HepG2 (cell line): ENCODE results near the gene TRPC6. TPM values are rescaled to one million over a fixed set of nuclear protein-coding genes. Genes with fewer than 3 reads are reported as not detected.

ENCODE experiments used
- ATAC-seq: fragments of 200-7000 bp; cut with Tn5 transposase; 3 replicates; pipeline ENCODE4 v1.9.1; 2020; ENCODE audit warnings: mild to moderate bottlenecking, moderate library complexity
- BruUV-seq: library from RNA; stranded (reverse); fragments of 400-500 nt; replicated peaks from 2 replicates; lab custom pipeline; 2021; lab: Mats Ljungman, UMichigan
- CTCF ChIA-PET: fragments of 300-600 bp; formaldehyde crosslinking; extraction: SDS; loops from one replicate; lab custom pipeline; 2021; ENCODE audit warnings: low total read pairs, inconsistent platforms, low intra/inter-chr PET ratio; lab: Yijun Ruan, JAX
- POLR2A ChIA-PET: fragments of 350-600 bp; sonication (Branson Sonifier 250); formaldehyde crosslinking; loops from one replicate; lab custom pipeline; 2020; ENCODE audit warnings: antibody characterized with exemption, inconsistent platforms; lab: Yijun Ruan, JAX
- DNase-seq: peaks from one replicate; pipeline ENCODE4 v3.0.0-alpha.2; 2015; ENCODE audit warnings: low spot score
- FAIRE-seq: peaks from 3 replicates; lab custom pipeline; 2011; peaks lifted over from hg19 to GRCh38; lab: Jason Lieb, UNC
- H2AFZ ChIP-seq: one replicate; pipeline ENCODE4 v1.6.1; 2011; ENCODE audit warnings: low read length, inconsistent platforms
- H3K27ac ChIP-seq: fragments of 300-600 bp; 3 replicates; pipeline ENCODE4 v1.8.0; 2011; ENCODE audit warnings: mixed run types, mild to moderate bottlenecking, mixed read lengths, low read length, inconsistent platforms; ENCODE audit not compliant: insufficient read depth; ENCODE audit errors: extremely low read length
- H3K27me3 ChIP-seq, 2 experiments: fragments of 200-600 bp in 1 of 2; 2 replicates in 1 of 2; 3 replicates in 1 of 2; pipeline versions ENCODE4 v1.6.0 to v1.8.0; 2011; ENCODE audit warnings: low read length in 2 of 2, mild to moderate bottlenecking in 2 of 2, moderate library complexity in 2 of 2, inconsistent platforms in 1 of 2; ENCODE audit not compliant: insufficient read depth in 2 of 2, control insufficient read depth in 1 of 2
- H3K36me3 ChIP-seq, 2 experiments: fragments of 200-600 bp in 1 of 2; replicated peaks in 1 of 2; 2 replicates in 1 of 2; 3 replicates in 1 of 2; pipeline versions ENCODE4 v1.5.1 to v1.8.0; 2011; ENCODE audit warnings: low read length in 2 of 2, inconsistent platforms in 1 of 2; ENCODE audit not compliant: insufficient read depth in 2 of 2, control insufficient read depth in 1 of 2
- H3K4me1 ChIP-seq: 2 replicates; pipeline ENCODE4 v1.5.1; 2012; ENCODE audit warnings: low read length, inconsistent platforms; ENCODE audit not compliant: insufficient read depth
- H3K4me2 ChIP-seq: 2 replicates; pipeline ENCODE4 v1.6.0; 2011; ENCODE audit warnings: low read depth, low read length, inconsistent platforms
- H3K4me3 ChIP-seq, 3 experiments: fragments of 200-600 bp in 1 of 3; sonication (generic), shearing (Covaris generic) in 1 of 3; replicated peaks in 1 of 3; 2 replicates each; pipeline ENCODE4 v1.5.1; 2011 to 2016; ENCODE audit warnings: low read length in 3 of 3, inconsistent platforms in 2 of 3, low read depth in 2 of 3, mild to moderate bottlenecking in 2 of 3, control low read depth in 1 of 3, mixed read lengths in 1 of 3; ENCODE audit not compliant: insufficient read depth in 1 of 3
- H3K79me2 ChIP-seq: one replicate; pipeline ENCODE4 v1.6.1; 2011; ENCODE audit warnings: low read length, inconsistent platforms; ENCODE audit not compliant: insufficient read depth
- H3K9ac ChIP-seq: 2 replicates; pipeline ENCODE4 v1.6.0; 2011; ENCODE audit warnings: mild to moderate bottlenecking, low read depth, low read length, inconsistent platforms; ENCODE audit not compliant: insufficient read depth
- H3K9me3 ChIP-seq: 2 replicates; pipeline ENCODE4 v1.5.1; 2012; ENCODE audit warnings: mild to moderate bottlenecking, low read length
- H4K20me1 ChIP-seq: 2 replicates; pipeline ENCODE4 v1.6.0; 2011; ENCODE audit warnings: inconsistent platforms, mild to moderate bottlenecking, low read length, moderate library complexity; ENCODE audit not compliant: insufficient read depth
- ARID4A ChIP-seq: sonication (generic); formaldehyde crosslinking; IDR thresholded peaks from 2 replicates; pipeline ENCODE4 v1.5.0; 2020; ENCODE audit warnings: mild to moderate bottlenecking, missing genetic modification reagents, borderline replicate concordance
- HHEX ChIP-seq: IDR thresholded peaks from 2 replicates; pipeline ENCODE4 v1.6.1; 2016; ENCODE audit warnings: control low read depth
- KDM3A ChIP-seq: IDR thresholded peaks from 2 replicates; pipeline ENCODE4 v1.6.1; 2018; ENCODE audit warnings: low read depth, missing compliant biosample characterization
- KDM5B ChIP-seq: sonication (generic); formaldehyde crosslinking; IDR thresholded peaks from 2 replicates; pipeline ENCODE4 v1.4.0; 2020; ENCODE audit warnings: missing genetic modification reagents, mild to moderate bottlenecking, borderline replicate concordance
- KMT2B ChIP-seq: IDR thresholded peaks from 2 replicates; pipeline ENCODE4 v1.6.1; 2016; ENCODE audit warnings: missing genetic modification reagents, missing compliant biosample characterization
- MLLT10 ChIP-seq: sonication (generic); formaldehyde crosslinking; IDR thresholded peaks from 2 replicates; pipeline ENCODE4 v1.4.0; 2020; ENCODE audit warnings: missing genetic modification reagents
- RCOR2 ChIP-seq: IDR thresholded peaks from 2 replicates; pipeline ENCODE4 v1.6.1; 2016; ENCODE audit warnings: missing biosample characterization, missing genetic modification reagents
- XRCC5 ChIP-seq: fragments of 200-400 bp; formaldehyde crosslinking; optimal IDR thresholded peaks from 2 replicates; pipeline ENCODE3; 2017; ENCODE audit warnings: mild to moderate bottlenecking, low read length
- ZBTB20 ChIP-seq: sonication (generic); formaldehyde crosslinking; IDR thresholded peaks from 2 replicates; pipeline ENCODE4 v1.8.1; 2023; ENCODE audit warnings: missing genetic modification reagents, low read depth, mild to moderate bottlenecking, borderline replicate concordance
- ZFP36L2 ChIP-seq: sonication (generic); formaldehyde crosslinking; IDR thresholded peaks from 2 replicates; pipeline ENCODE4 v1.4.0; 2020; ENCODE audit warnings: missing genetic modification reagents
- ZFP82 ChIP-seq: sonication (generic); formaldehyde crosslinking; IDR thresholded peaks from 2 replicates; pipeline ENCODE4 v1.5.1; 2020; ENCODE audit warnings: mild to moderate bottlenecking, missing genetic modification reagents, borderline replicate concordance
- ZNF318 ChIP-seq: sonication (generic); formaldehyde crosslinking; IDR thresholded peaks from 2 replicates; pipeline ENCODE4 v1.4.0; 2020; ENCODE audit warnings: mild to moderate bottlenecking, missing genetic modification reagents
- ZNF589 ChIP-seq: sonication (generic); formaldehyde crosslinking; conservative IDR thresholded peaks from 2 replicates; pipeline ENCODE4 v1.8.0; 2022; ENCODE audit warnings: mild to moderate bottlenecking, moderate library complexity, missing genetic modification reagents
- ZNF747 ChIP-seq: sonication (generic); formaldehyde crosslinking; IDR thresholded peaks from 2 replicates; pipeline ENCODE4 v1.8.1; 2023; ENCODE audit warnings: missing genetic modification reagents, mild to moderate bottlenecking, borderline replicate concordance
- WGBS: methylation state at CpG from one replicate; pipeline ENCODE4 v1.1.6; 2017; ENCODE audit warnings: low lambda C conversion rate; 5-methylcytosine and 5-hydroxymethylcytosine counted together
- in situ Hi-C: cut with HindIII; loops from 2 replicates; pipeline ENCODE4 v1.10.0; 2017; ENCODE audit warnings: low pct_unique_long_range_greater_than_20kb; ENCODE audit not compliant: extremely low pct_ligation_motif_present
- intact Hi-C: fragments of 100-400 bp; cut with micrococcal nuclease; formaldehyde crosslinking; loops from one replicate; pipeline ENCODE4 v1.10.0; 2022; ENCODE audit not compliant: unreplicated experiment
- polyA plus RNA-seq, 8 experiments: library from polyadenylated mRNA; depleted of rRNA in 3 of 8; stranded (reverse) in 7 of 8; unstranded in 1 of 8; fragments of >200 nt; fragmentation: Illumina TruSeq in 4 of 8; extraction: Trizol in 4 of 8; gene quantifications; 2 replicates each; pipeline versions ENCODE4 v1.2.1 to v1.2.3, GENCODE V29; 2011 to 2016; ENCODE audit warnings: low read depth in 4 of 8, missing spikeins in 1 of 8, mixed read lengths in 1 of 8; ENCODE audit not compliant: insufficient read depth in 1 of 8
- total RNA-seq, 5 experiments: library from RNA; depleted of rRNA; stranded (reverse); fragments of >200 nt; fragmentation: Illumina TruSeq; extraction: Trizol; gene quantifications; 2 replicates each; pipeline ENCODE4 v1.2.3, GENCODE V29; 2016; ENCODE audit warnings: low read depth in 1 of 5

The TRPC6 gene
- total and polyA plus RNA-seq, 2 of the 13 experiments (the other 11 are each of a cell fraction or from before 2014, with no cell fraction given) = not detected

- intact Hi-C loops = no loop called here
- no peak for TF ChIP-seq KDM3A
- TF ChIP-seq ZFP82 = no peak
- TF ChIP-seq ZFP36L2 (CRISPR knock-in tag) = no peak
- TF ChIP-seq ZBTB20 (CRISPR knock-in tag) = no peak
- no peak for TF ChIP-seq KMT2B (CRISPR knock-in tag)
- no peak for TF ChIP-seq ZNF747
- TF ChIP-seq ZNF318 (CRISPR knock-in tag) = no peak
- no peak for TF ChIP-seq RCOR2
- TF ChIP-seq HHEX (CRISPR knock-in tag) = no peak
- TF ChIP-seq ZNF589 (CRISPR knock-in tag) = no peak
- no peak for TF ChIP-seq XRCC5
- TF ChIP-seq MLLT10 (CRISPR knock-in tag) = no peak
- no peak for TF ChIP-seq KDM5B (CRISPR knock-in tag)
- TF ChIP-seq ARID4A (CRISPR knock-in tag) = no peak
Measured at GRCh38 chr11:101600924-101601323, 17.1 kb upstream of the TRPC6 start.

More at GRCh38 chr11:101600924-101601323, 17.1 kb upstream of the TRPC6 start:
- DNase-seq (no peak), FAIRE-seq (no peak), ATAC-seq (no peak)
- no peaks in the 10 kb centered on the region for H3K4me1 ChIP-seq
- no TSS peak for BruUV-seq
- no peak overlapping the region for H3K27ac ChIP-seq
- no peaks in the 10 kb centered on the region for H3K27me3 ChIP-seq
- no peak overlapping the region for H3K4me2 ChIP-seq
- no peaks in the 10 kb centered on the region for H3K9me3 ChIP-seq
- H3K36me3 ChIP-seq = no peaks in the 10 kb centered on the region
- H4K20me1 ChIP-seq = no peaks in the 10 kb centered on the region
- no peak overlapping the region for H3K4me3 ChIP-seq
- no peaks in the 10 kb centered on the region for H3K79me2 ChIP-seq
- POLR2A ChIA-PET = no interaction called here
- 1% methylated on average over 3 of the region's 3 CpGs for WGBS
- CTCF ChIA-PET = no interaction called here
- H2AFZ ChIP-seq = no peak overlapping the region
- in situ Hi-C loops = no loop called here
- H3K9ac ChIP-seq = no peak overlapping the region
